ENCODE results near the gene RAVER2.

DNA sequence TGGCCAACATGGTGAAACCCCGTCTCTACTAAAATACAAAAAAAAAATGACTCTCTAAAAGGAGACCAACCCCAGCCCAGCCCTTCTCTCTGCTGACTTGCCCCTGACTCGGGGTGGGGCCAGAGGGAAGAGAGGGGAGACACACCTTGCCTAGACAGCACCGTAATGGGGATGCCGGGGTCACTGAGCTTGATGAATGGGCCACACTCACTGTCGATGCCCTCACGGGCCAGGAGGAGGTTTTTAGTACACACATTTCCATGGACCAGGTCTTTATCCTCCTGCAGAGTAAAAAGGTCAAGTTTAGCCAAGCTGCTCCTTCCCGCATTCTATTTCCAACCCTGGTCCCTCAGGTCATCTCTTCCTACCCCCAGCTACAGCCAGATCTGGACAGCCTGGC, 99.7 kb downstream of the RAVER2 start:
- TF ChIP-seq YY1 (IDR thresholded peaks at IDR 0.05; ENCODE audit: insufficient read depth, insufficient read length) (no peak), SUZ12 (IDR thresholded peaks at IDR 0.05; ENCODE audit: extremely low read depth, insufficient read depth, insufficient read length) (no peak), ZNF274 (IDR thresholded peaks at IDR 0.05; ENCODE audit: low read depth, low read length) (no peak)
